ENCODE results near the gene LYST.

GRCh38 chr1:235670157-235670776, 196.4 kb downstream of the LYST start:
- TF ChIP-seq CTCF (conservative IDR thresholded peaks at IDR 0.05; ENCODE audit: low read depth, low read length) (no peak), MAFK (IDR thresholded peaks at IDR 0.05; ENCODE audit: low read depth, low read length) (no peak), NFE2L2 (IDR thresholded peaks at IDR 0.05; ENCODE audit: low read depth, low read length) (no peak), POLR2A (IDR thresholded peaks at IDR 0.05; ENCODE audit: low read depth, low read length) (no peak), CEBPB (IDR thresholded peaks at IDR 0.05; ENCODE audit: low read depth, low read length) (no peak), SMC3 (IDR thresholded peaks at IDR 0.05; ENCODE audit: low read depth, low read length) (no peak), RFX5 (IDR thresholded peaks at IDR 0.05; ENCODE audit: low read depth, low read length) (no peak), FOS (IDR thresholded peaks at IDR 0.05; ENCODE audit: low read depth, low read length) (no peak), RAD21 (IDR thresholded peaks at IDR 0.05; ENCODE audit: low read length) (no peak), BHLHE40 (IDR thresholded peaks at IDR 0.05; ENCODE audit: low read depth, low read length) (no peak), MXI1 (IDR thresholded peaks at IDR 0.05; ENCODE audit: borderline replicate concordance, low read depth, low read length) (no peak), MAZ (IDR thresholded peaks at IDR 0.05; ENCODE audit: borderline replicate concordance, low read depth, low read length) (no peak)
- TF ChIP-seq, protein P1, sequence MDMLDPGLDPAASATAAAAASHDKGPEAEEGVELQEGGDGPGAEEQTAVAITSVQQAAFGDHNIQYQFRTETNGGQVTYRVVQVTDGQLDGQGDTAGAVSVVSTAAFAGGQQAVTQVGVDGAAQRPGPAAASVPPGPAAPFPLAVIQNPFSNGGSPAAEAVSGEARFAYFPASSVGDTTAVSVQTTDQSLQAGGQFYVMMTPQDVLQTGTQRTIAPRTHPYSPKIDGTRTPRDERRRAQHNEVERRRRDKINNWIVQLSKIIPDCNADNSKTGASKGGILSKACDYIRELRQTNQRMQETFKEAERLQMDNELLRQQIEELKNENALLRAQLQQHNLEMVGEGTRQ (IDR thresholded peaks at IDR 0.05; ENCODE audit: low read depth, low read length): no peak

All from IMR-90 (cell line).